Caco-2 (cell line): ENCODE results near the gene RAPGEF5. TPM values are rescaled to one million over a fixed set of nuclear protein-coding genes. Genes with fewer than 3 reads are reported as not detected.

Experiments
- Bru-seq: library from RNA; stranded (reverse); fragments of 400-500 nt; gene quantifications from one replicate; lab custom pipeline; 2021; lab: Mats Ljungman, UMichigan
- BruChase-seq, 2 experiments: library from RNA; stranded (reverse); fragments of 400-500 nt; gene quantifications; one replicate each; lab custom pipeline; 2021; lab: Mats Ljungman, UMichigan
- BruUV-seq: library from RNA; stranded (reverse); fragments of 400-500 nt; replicated peaks from 2 replicates; lab custom pipeline; 2021; lab: Mats Ljungman, UMichigan
- CTCF ChIA-PET: fragments of 300-600 bp; sonication (Branson Sonifier 250); formaldehyde crosslinking; loops from one replicate; lab custom pipeline; 2022; ENCODE audit warnings: antibody characterized with exemption; lab: Charles Lee
- POLR2A ChIA-PET: fragments of 300-600 bp; sonication (Branson Sonifier 250); formaldehyde crosslinking; loops from one replicate; lab custom pipeline; 2022; ENCODE audit warnings: antibody characterized with exemption; lab: Charles Lee
- DNase-seq, 2 experiments: peaks; one replicate each; pipeline versions ENCODE4 v3.0.0 to v3.0.0-alpha.2; 2020 to 2022
- H3K27me3 ChIP-seq: replicated peaks from 2 replicates; pipeline ENCODE4 v1.6.0; 2011; ENCODE audit warnings: low read length; ENCODE audit not compliant: control insufficient read depth, insufficient read depth
- H3K36me3 ChIP-seq: 2 replicates; pipeline ENCODE4 v1.5.1; 2011; ENCODE audit warnings: low read length; ENCODE audit not compliant: control insufficient read depth, insufficient read depth
- H3K4me1 ChIP-seq: fragments of 250-450 bp; sonication (Bioruptor Pico); 2 replicates; pipeline ENCODE4 v1.5.1; 2020; ENCODE audit warnings: mild to moderate bottlenecking
- H3K4me3 ChIP-seq: 2 replicates; pipeline ENCODE4 v1.5.1; 2011; ENCODE audit warnings: low read depth, mild to moderate bottlenecking, control low read depth, low read length
- H3K9me3 ChIP-seq: fragments of 250-450 bp; sonication (Bioruptor Pico); 2 replicates; pipeline ENCODE4 v1.5.1; 2020; ENCODE audit warnings: mild to moderate bottlenecking, moderate library complexity
- H3K27ac Mint-ChIP-seq: one replicate; pipeline ENCODE4 v1.8.0; 2022; ENCODE audit warnings: mixed read lengths; ENCODE audit not compliant: unreplicated experiment
- H3K27me3 Mint-ChIP-seq: one replicate; pipeline ENCODE4 v1.8.0; 2022; ENCODE audit warnings: mixed read lengths; ENCODE audit not compliant: insufficient read depth, unreplicated experiment
- H3K36me3 Mint-ChIP-seq: one replicate; pipeline ENCODE4 v1.8.0; 2022; ENCODE audit warnings: mild to moderate bottlenecking, mixed read lengths; ENCODE audit not compliant: insufficient read depth, unreplicated experiment
- H3K4me1 Mint-ChIP-seq: one replicate; pipeline ENCODE4 v1.8.0; 2022; ENCODE audit warnings: low read depth, mixed read lengths; ENCODE audit not compliant: unreplicated experiment
- H3K4me3 Mint-ChIP-seq: one replicate; pipeline ENCODE4 v1.8.0; 2022; ENCODE audit warnings: mild to moderate bottlenecking, moderate library complexity, mixed read lengths; ENCODE audit not compliant: unreplicated experiment
- H3K9me3 Mint-ChIP-seq: one replicate; pipeline ENCODE4 v1.8.0; 2022; ENCODE audit warnings: mixed read lengths; ENCODE audit not compliant: unreplicated experiment
- intact Hi-C: fragments of 100-400 bp; cut with micrococcal nuclease; formaldehyde crosslinking; loops from one replicate; pipeline ENCODE4 v1.10.0; 2022; ENCODE audit not compliant: unreplicated experiment
- long read RNA-seq: library from polyadenylated mRNA; stranded (forward); transcript quantifications from one replicate; pipeline ENCODE4 v2.0.0, GENCODE V29; 2022
- total RNA-seq: library from RNA; stranded (reverse); gene quantifications from 2 replicates; pipeline ENCODE4 v1.2.3, GENCODE V29; 2022
- TF ChIP-seq, protein P1 (sequence below), 2 experiments: fragments of 200-600 bp in 1 of 2; IDR thresholded peaks; 1 replicate in 1 of 2; 2 replicates in 1 of 2; pipeline versions ENCODE4 v1.5.1 to v1.8.0; 2011 to 2022; ENCODE audit warnings: antibody characterized with exemption in 1 of 2, control low read depth in 1 of 2, inconsistent platforms in 1 of 2, low read depth in 1 of 2, low read length in 1 of 2, mild to moderate bottlenecking in 1 of 2, moderate library complexity in 1 of 2; ENCODE audit not compliant: insufficient read depth in 1 of 2, severe bottlenecking in 1 of 2, unreplicated experiment in 1 of 2

Gene RAPGEF5
- total RNA-seq (16.9 and 20.7 TPM in 2 replicates), Bru-seq, nascent RNA (percentile 76 among the genes with signal in this experiment), BruChase-seq, experiment 1, labeled RNA remaining after a 2-hour chase (percentile 70 among the genes with signal in this experiment), BruChase-seq, experiment 2, labeled RNA remaining after a 6-hour chase (percentile 63 among the genes with signal in this experiment)
- long read RNA-seq, full-length matches to known transcripts = 1 of 4 reads
- long read RNA-seq, partial matches to known transcripts = 1 of 4 reads
- long read RNA-seq, other reads (novel, unspliced or antisense) = 2 of 4 reads

DNA sequence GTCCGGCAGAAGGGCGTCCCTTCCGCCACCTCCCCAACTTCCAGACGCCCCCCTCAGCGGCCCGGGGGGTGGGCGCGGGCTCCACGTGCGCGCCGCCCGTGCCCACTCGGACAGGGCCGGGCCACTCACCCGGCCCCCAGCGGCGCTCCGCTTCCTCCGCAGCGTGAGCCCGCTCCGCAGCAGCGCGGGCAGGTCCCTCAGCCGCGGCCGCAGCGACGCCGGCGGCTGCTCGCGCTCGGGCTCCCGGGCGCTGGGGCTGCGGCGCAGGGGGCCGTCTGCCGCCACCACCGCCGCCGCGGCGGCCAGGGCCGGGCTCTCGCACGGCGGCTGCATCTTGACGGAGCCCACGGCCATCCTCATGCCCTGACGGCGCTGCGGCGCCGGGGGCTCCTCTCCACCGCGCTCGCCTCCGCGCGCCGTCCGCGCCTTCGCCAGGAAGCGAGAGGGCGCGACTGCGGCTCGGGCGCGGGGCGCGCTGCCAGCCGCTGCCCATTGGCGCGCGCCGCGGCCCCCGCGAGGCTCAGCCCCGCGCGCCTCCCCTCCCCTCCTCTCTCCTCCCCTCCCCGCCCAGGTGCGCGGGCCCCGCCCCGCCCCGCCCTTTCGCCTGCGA is at the start of gene RAPGEF5:
Gene RAPGEF5 (minus strand): TSS at position 454 of the 610 bp plus-strand sequence. CDS start 94 bp downstream, at position 360.
- H3K27me3 ChIP-seq = no peaks in the 10 kb centered on the region
- no TSS peak for BruUV-seq
- intact Hi-C loops = loop anchor here (5.0 to 10.0 kb wide), 3 partner anchors 75 to 130 kb away; no protein-coding TSS in a partner anchor
- POLR2A ChIA-PET = interaction anchor here (0.6 kb wide), 1 partner anchor 63 kb away, joined by 7 read pairs; no protein-coding TSS in a partner anchor
- DNase-seq = peak in 1 of 2 experiments; percentile 72
- Mint-ChIP-seq H3K9me3 (no peaks in the 10 kb centered on the region), H3K27me3 (no peaks in the 10 kb centered on the region), H3K4me3 (peak within 1 kb of the TSS; percentile 89), H3K36me3 (peaks cover 6% of the 10 kb centered on the region), H3K4me1 (peaks cover 38% of the 10 kb centered on the region), H3K27ac (peak within 1 kb of the TSS; percentile 92)
- H3K4me3 ChIP-seq = peak within 1 kb of the TSS; percentile 54
- CTCF ChIA-PET = interaction anchor here (0.6 to 0.7 kb wide), 2 partner anchors 48 kb away, joined by 3 read pairs; no protein-coding TSS in a partner anchor
- H3K4me1 ChIP-seq = peaks cover 40% of the 10 kb centered on the region
- H3K36me3 ChIP-seq = no peaks in the 10 kb centered on the region
- TF ChIP-seq, protein P1, sequence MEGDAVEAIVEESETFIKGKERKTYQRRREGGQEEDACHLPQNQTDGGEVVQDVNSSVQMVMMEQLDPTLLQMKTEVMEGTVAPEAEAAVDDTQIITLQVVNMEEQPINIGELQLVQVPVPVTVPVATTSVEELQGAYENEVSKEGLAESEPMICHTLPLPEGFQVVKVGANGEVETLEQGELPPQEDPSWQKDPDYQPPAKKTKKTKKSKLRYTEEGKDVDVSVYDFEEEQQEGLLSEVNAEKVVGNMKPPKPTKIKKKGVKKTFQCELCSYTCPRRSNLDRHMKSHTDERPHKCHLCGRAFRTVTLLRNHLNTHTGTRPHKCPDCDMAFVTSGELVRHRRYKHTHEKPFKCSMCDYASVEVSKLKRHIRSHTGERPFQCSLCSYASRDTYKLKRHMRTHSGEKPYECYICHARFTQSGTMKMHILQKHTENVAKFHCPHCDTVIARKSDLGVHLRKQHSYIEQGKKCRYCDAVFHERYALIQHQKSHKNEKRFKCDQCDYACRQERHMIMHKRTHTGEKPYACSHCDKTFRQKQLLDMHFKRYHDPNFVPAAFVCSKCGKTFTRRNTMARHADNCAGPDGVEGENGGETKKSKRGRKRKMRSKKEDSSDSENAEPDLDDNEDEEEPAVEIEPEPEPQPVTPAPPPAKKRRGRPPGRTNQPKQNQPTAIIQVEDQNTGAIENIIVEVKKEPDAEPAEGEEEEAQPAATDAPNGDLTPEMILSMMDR (IDR thresholded peaks at IDR 0.05; ENCODE audit: insufficient read depth in 1 of 2, low read depth in 1 of 2, low read length in 1 of 2, severe bottlenecking in 1 of 2, unreplicated experiment in 1 of 2) = no peak
- H3K9me3 ChIP-seq = no peaks in the 10 kb centered on the region

DNA sequence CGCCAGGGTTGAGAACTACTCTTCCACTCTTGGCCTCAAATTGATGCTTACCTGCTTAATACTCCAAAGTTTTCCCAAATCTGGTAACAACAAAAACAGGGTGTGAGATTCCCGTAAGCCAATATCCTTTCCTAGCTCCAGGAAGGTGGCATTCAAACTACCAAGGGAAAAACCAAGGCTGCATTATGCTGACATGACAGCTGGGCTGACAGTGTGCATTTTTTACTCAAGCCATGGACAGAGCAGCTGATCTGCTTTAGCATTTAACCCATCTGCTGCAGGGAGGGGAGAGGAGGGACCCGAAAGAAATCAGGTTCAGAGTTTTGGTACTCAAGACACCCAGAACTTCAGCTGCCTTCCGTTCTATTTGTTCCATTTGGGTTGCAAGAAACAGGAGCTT is 49.8 kb upstream of the RAPGEF5 start:
- no peak for DNase-seq
- no peak overlapping the region for H3K27ac Mint-ChIP-seq
- POLR2A ChIA-PET = no interaction called here
- Histone ChIP-seq H3K4me3 (no peak overlapping the region), H3K36me3 (no peaks in the 10 kb centered on the region), H3K27me3 (no peaks in the 10 kb centered on the region), H3K9me3 (no peaks in the 10 kb centered on the region), H3K4me1 (no peaks in the 10 kb centered on the region)
- CTCF ChIA-PET = no interaction called here
- peaks cover 6% of the 10 kb centered on the region for H3K36me3 Mint-ChIP-seq
- TF ChIP-seq, protein P1 (IDR thresholded peaks at IDR 0.05; ENCODE audit: insufficient read depth in 1 of 2, low read depth in 1 of 2, low read length in 1 of 2, severe bottlenecking in 1 of 2, unreplicated experiment in 1 of 2) = no peak
- no peak overlapping the region for H3K4me3 Mint-ChIP-seq
- no peaks in the 10 kb centered on the region for H3K9me3 Mint-ChIP-seq
- peaks cover 6% of the 10 kb centered on the region for H3K4me1 Mint-ChIP-seq
- H3K27me3 Mint-ChIP-seq = no peaks in the 10 kb centered on the region
- intact Hi-C loops = no loop called here
- no TSS peak for BruUV-seq

DNA sequence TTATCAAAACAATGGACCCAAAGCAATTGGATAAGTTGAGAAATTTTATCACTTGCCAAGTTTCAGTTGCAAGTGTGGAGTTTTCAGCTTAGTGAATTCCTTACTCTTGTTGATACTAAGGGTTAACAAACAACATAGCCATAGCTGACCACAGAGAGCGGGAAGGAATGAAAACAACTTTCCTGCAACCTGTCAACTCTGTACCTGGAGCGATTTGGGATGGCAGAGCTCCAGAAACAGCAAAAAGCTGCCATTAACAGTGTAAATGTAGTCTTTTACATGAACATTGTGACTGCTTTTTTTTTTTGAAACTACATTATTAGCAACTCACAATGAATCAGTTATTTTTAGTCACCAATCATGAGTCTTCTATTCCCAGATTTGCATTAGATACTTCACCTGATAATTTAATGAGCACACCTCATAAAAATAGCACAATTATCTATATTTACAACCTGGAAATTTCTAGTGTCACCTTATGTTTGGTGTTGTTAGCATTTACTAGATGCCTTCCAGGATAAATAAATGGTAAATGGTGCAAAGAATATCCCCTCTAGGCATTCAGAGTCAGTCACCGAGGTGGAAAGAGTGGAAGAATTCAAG is 47.6 kb upstream of the RAPGEF5 start:
- no TSS peak for BruUV-seq
- H3K4me1 ChIP-seq = no peaks in the 10 kb centered on the region
- H3K36me3 Mint-ChIP-seq = peaks cover 6% of the 10 kb centered on the region
- no peaks in the 10 kb centered on the region for H3K36me3 ChIP-seq
- H3K4me3 ChIP-seq = no peak overlapping the region
- ChIA-PET CTCF (interaction anchor here (0.7 kb wide), 1 partner anchor 82 kb away, joined by 6 read pairs; no protein-coding TSS in a partner anchor), POLR2A (no interaction called here)
- no peak overlapping the region for H3K27ac Mint-ChIP-seq
- TF ChIP-seq, protein P1 (IDR thresholded peaks at IDR 0.05; ENCODE audit: insufficient read depth in 1 of 2, low read depth in 1 of 2, low read length in 1 of 2, severe bottlenecking in 1 of 2, unreplicated experiment in 1 of 2) = no peak
- no peaks in the 10 kb centered on the region for H3K9me3 ChIP-seq
- intact Hi-C loops = no loop called here
- DNase-seq = no peak
- H3K27me3 Mint-ChIP-seq = no peaks in the 10 kb centered on the region
- H3K27me3 ChIP-seq = no peaks in the 10 kb centered on the region
- no peak overlapping the region for H3K4me3 Mint-ChIP-seq
- peaks cover 6% of the 10 kb centered on the region for H3K4me1 Mint-ChIP-seq
- H3K9me3 Mint-ChIP-seq = no peaks in the 10 kb centered on the region
